Renal cortex interstitium (tissue), 11 donors: Measurements from ENCODE around the gene CCR7. TPM values are rescaled to one million over a fixed set of nuclear protein-coding genes. Genes with fewer than 3 reads are reported as not detected.

ENCODE experiments used
- DNase-seq, 11 donors: peaks; one replicate each; pipeline ENCODE4 v3.0.0-alpha.2; 2013; ENCODE audit warnings: low read depth in 9 of 11, low spot score in 4 of 11; ENCODE audit errors: extremely low read depth in 1 of 11
- polyA plus RNA-seq, 3 donors: library from polyadenylated mRNA; unstranded; fragments of 120-200 nt; gene quantifications; one replicate each; pipeline ENCODE4 v1.2.1, GENCODE V29; 2013; ENCODE audit not compliant: insufficient read length in 3 of 3

CCR7 gene
- polyA plus RNA-seq, 3 donors: 0.11 to 0.48 (median 0.33) TPM

- no peak for DNase-seq
These were observed 38.6 kb downstream of the CCR7 start for GRCh38 chr17:40526668-40527067.

DNA sequence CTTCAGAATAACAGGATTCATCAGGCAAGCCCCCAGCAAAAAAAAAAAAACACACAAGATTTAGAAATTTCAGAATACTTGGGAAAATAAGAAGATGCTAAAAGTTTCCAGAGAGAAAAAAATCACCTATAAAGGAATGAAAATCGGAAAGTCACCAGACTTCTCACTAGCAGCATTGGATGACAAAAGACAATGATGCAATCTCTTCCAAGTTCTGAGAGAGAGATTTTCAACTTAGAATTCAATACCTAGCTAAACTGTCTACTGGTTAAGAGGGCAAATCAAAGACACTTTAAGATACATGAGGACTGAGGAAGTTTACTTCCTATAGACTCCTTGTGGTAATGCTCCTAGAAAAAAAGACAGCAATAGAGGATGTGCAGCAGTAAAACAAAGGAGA is 40.0 kb downstream of the CCR7 start:
- no peak for DNase-seq

DNA sequence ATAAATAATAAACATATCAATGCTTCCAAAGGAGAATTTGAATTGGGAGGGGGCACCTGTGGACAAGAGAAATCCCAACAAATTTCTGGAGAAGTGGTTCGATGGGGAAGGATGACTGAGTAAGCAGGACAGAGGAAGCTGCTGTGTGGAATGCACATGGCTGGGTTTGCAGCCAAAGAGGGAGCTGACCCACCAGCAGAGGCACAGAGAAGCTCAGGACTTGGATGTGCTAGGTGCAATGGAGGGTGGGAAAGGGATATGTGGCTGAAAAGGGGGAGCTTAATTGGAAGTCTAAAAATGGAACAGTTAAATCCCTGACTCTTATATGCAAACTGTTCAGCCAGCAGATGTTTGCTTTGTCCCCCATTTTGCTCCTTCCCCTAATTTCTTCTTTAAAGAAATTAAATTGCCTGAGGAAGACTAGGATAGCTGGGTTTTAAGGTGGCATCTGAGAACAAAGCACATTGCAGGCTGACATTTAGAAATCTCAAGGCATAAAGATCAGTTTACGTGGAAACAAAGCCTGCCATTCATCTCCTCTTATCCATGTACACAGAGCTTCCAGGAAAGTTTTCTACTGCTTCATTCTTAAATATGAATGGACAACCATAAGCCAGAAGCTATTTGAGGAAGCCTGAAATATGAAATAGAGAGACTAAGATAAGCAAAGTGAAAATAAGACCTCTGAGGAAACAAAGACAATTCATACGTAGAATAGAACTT is 40.9 kb downstream of the CCR7 start:
- no peak for DNase-seq

- DNase-seq: no peak
These were observed 42.3 kb downstream of the CCR7 start for GRCh38 chr17:40522961-40523310.

- no peak for DNase-seq
These were observed 42.9 kb downstream of the CCR7 start for GRCh38 chr17:40522250-40522960.

DNA sequence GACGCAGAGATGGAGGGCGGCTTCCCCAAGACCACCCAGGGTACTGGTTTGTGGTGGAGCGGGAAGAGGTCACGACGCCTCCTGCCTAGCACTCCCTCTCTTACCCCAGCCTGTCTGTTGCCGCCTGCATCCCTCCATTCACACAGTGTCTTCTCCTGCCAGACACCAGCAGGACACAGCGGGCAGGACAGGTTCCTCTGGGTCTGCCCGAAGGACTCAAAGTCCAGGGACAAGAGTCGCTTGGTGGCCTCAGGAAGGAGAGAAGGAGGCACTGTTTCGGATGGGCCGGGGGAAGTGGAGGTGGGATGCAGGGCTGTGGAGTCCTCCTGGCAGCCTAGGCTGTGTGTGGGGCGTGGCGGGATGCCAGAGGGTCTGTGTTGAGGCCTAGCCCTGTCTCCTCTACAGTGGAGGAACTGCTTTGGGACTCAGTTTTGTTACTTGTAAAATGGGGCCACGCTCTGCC is 44.2 kb downstream of the CCR7 start:
- DNase-seq: no peak

GRCh38 chr17:40519089-40519775 is 46.0 kb downstream of the CCR7 start:
- no peak for DNase-seq

DNA sequence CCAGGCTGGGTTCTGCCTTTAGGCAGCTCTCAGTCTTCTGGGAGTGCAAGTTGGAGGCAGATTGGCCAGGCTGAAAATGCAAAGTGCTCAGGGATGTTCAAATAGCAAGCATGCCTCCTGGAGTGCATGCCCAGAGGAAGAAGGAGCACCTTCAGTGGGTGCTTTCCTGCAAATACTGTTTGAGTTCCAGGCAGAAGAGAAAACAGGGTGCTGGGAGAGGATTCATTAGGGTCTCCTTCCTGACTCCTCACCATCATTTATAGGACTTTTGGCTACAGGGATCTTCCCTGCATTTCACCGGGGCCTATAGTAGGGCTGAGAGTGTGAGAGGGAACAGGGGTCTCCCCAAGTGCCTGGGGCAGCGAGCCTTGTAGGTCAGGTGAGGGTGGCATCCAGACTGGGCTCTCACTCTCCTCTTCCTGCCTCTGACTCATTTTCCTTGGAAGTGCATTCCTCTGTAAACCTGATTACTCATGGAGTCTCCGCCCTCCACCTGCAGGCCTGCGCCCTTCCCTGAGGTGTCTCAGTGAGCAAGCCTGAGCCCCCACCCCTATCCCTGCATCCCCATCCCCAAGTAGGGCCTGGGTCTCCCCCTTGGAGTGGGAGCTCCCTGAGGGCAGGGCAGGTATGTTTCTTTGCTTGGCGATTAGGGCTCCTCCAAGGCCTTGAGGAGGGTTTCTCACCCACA is 46.7 kb downstream of the CCR7 start:
- DNase-seq: no peak

- DNase-seq: no peak
These were observed 47.3 kb downstream of the CCR7 start for GRCh38 chr17:40517981-40518380.

DNA sequence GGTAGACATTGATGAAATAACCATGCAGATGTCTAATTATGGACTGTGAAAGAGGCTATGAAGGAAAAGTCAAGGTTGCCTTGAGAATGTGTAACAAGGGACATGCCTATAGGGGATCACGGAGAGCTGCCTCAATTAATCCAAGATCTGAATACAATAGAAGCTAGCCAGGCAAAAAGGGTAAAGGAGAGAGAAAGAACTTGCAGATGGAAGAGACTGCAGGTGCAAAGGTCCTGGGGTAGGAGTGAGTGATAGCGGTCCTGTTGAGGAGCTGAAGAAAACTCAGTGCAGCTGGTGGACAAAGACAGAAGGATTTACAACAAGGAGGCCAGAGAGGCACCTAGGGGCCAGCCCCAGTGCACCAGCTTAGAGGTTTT is 48.0 kb downstream of the CCR7 start:
- no peak for DNase-seq

DNA sequence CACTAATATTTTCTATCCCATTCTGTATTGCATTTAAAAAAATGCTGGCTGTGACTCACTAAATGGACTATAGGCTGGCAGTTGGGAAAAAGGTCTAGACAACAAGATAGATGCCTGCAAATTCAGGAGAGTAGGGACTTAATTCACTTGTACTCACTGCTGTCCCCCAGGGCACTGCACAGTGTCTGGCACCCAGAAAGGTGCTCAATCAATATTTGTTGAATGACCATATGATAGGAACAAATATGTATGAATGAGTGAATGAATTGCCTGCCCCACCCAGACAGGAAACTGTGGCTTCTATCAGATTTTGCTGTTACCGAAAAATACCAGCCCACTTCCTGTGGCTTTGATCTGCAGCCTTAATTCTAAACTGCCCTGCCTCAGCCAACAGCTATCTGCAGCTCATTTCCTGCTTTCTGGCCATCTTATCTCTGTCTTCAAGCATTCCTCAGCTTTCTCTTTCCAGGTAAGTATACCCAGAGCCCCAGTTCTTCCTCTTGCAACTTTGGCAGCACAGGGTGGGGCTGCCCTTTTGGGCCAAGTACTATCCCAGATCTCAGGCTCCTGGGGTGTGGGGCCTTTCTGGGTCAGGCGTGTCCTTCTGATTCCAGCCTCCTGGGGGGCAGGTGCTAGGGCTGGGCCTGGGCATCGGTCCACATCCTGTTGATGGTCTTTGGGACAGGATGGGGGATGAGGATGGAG is 48.5 kb downstream of the CCR7 start:
- DNase-seq: no peak

- DNase-seq: no peak
These were observed 49.7 kb downstream of the CCR7 start for GRCh38 chr17:40515491-40516041.

DNA sequence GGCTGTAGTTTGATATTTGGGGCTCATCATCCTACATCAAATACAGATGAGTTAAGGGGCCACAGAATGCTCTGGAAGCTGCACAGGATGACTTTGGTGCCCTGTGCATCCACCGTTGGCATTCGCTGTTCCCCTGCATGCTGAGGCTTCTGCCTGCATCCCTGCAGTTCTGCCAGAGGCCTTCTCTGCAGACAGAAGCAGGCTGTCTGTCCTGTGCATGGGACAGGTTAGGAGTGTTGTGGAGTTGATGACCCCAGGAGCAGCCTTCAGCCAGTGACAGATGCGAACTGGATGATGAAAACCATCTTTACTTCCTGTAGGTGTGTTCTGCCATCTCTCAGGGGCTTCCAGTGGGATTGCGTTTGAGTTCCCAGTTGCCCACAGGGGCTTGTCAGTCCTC is 50.3 kb downstream of the CCR7 start:
- no peak for DNase-seq

DNA sequence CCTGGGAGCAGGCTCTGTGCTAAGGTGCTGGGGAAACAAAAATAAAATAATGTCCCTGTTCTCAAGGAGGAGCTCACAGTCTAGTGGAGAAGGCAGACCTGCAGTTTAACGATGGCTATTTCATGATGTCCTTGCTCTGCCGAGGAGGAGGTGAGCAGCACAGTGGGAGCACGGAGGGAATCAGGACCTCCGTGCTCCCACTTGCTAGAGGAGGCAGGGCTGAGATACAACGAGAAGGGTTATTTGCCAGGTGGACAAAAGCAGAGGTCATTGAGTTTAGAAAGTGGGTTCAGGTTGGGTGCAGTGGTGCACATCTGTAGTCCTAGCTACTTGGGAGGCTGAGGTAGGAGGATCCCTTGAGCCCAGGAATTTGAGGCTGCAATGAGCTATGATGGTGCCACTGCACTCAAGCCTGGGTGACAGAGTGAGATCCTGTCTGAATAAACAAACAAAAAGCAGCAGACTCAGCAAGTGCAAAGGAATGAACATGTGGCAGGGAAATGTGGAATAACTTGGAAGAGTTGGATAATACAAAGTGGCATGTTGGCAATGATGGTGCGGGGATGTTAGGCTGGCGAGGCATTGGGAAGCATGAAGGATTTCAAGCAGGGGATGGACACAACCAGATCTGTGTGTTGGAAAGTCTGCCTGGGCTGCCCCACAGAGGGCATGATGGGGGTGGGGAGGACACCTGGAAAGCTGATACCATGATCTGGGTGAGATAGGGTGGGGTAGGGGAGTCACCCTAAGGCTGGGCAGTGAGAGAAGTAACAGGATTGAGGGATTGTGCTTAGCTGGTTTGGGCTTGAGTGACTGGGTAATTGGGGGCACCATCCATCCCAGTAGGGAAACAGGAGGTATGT is 51.0 kb downstream of the CCR7 start:
- no peak for DNase-seq

GRCh38 chr17:40511667-40512220 is 53.5 kb downstream of the CCR7 start:
- DNase-seq: no peak

- no peak for DNase-seq
These were observed 54.1 kb downstream of the CCR7 start for GRCh38 chr17:40511136-40511535.

DNA sequence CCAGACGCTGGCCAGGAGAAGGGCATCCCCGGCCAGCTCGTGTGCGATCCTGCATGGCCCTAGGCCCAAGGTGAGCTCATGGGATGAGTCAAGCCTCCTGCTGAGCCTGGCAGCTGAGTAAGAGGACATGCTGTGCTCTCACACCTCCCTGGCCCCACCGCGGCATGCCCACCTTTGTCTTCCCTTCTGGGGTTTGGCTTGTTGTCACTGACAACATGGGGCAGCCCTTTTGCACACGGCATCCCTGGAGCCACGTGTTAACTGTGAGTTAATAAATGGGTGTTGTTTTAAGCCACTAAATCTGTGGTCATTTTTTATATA is 55.0 kb downstream of the CCR7 start:
- DNase-seq: no peak
